HG02852 (cell line): Measurements from ENCODE around the gene C9orf152.
"Not testable (repeated sequence)": the region's sequence is repeated elsewhere in the genome, so short reads cannot be mapped to it uniquely, and the experiment has no call there.

Source experiments
- ATAC-seq: cut with Tn5 transposase; IDR thresholded peaks from one replicate; pipeline ENCODE4 v1.9.1; 2021; ENCODE audit warnings: mild to moderate bottlenecking, moderate library complexity; ENCODE audit not compliant: unreplicated experiment

Gene C9orf152

GRCh38 chr9:110214586-110215355, 6.8 kb upstream of the C9orf152 start:
- no peak for ATAC-seq

GRCh38 chr9:110214090-110214489, 6.1 kb upstream of the C9orf152 start:
- no peak for ATAC-seq

- no peak for ATAC-seq
Measured at GRCh38 chr9:110213413-110214044, 5.6 kb upstream of the C9orf152 start.

GRCh38 chr9:110207071-110207641, 803 bp downstream of the C9orf152 start:
- ATAC-seq, result no peak

DNA sequence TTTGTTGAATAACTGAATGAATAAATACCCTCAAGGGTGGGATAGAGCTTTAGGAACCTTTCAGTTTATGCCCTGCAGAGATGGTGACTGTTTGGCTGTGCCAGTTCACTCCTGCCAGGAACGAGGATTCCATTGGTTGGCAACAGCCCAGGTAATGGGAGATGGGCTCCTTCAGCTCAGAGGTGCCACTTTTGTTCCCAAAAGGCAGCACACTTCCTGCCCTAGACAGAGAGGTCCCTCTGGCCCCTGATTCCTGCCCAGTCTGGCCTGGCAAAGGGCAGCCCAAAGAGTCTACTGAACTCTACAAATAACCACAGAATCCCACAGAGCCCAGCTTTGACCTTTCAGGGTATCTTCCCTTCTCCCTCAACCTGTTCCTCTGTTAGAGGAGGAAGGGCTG, 1.6 kb downstream of the C9orf152 start:
- no peak for ATAC-seq

DNA sequence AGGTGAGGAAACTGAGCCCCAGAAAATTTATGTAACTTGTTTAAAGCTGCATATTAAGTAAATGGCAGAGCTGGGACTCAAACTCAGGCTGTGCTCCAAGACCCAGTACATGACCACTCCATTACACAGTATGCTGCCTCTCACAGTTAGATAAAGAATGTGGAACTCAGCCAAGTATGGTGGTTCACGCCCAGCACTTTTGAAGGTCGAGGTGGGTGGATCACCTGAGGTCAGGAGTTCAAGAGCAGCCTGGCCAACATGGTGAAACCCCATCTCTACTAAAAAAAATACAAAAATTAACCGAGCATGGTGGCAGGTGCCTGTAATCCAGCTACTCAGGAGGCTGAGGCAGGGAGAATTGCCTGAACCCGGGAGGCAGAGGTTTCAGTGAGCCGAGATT, 2.3 kb downstream of the C9orf152 start:
- ATAC-seq, result not testable (repeated sequence)

GRCh38 chr9:110202232-110202631, 5.7 kb downstream of the C9orf152 start:
- ATAC-seq, result no peak

GRCh38 chr9:110199643-110200042, 8.3 kb downstream of the C9orf152 start:
- no peak for ATAC-seq

DNA sequence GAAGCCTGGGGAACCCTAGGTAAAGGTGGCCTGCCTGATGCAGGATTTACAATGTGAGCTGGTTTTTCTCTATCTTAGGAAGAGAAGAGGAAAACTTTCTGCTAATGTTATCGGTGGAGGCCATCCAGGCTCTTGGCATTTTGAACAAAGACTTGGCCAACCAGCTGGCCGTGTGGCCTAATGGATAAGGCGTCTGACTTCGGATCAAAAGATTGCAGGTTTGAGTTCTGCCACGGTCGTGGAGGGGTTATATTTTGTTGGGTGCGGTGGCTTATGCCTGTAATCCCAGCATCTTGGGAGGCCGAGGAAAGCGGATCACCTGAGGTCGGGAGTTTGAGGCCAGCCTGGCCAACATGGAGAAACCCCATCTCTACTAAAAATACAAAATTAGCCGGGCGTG, 9.6 kb downstream of the C9orf152 start:
- ATAC-seq, result no peak

GRCh38 chr9:110197330-110198187, 10.4 kb downstream of the C9orf152 start:
- no peak for ATAC-seq

GRCh38 chr9:110196084-110196499, 11.9 kb downstream of the C9orf152 start:
- ATAC-seq, result not testable (repeated sequence)

GRCh38 chr9:110192531-110193261, 15.3 kb downstream of the C9orf152 start:
- no peak for ATAC-seq

DNA sequence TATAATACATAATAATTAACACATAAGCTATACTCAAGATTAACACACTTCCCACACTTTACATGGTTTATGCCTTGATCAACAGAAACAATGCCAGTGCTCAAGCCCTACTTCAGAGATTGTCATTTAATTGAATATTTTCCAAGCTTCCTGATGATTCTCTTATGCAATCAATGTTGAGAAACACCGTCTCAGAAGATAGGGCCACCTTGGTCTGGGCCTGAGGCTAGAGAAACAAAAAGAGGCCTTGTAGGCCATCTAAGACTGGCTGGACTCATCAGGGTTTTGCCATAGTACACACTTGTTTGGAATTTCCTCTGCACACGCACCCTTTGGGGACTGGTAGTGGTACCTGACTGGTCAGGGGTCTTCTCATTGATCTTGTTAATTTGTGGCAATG, 16.3 kb downstream of the C9orf152 start:
- ATAC-seq, result no peak

DNA sequence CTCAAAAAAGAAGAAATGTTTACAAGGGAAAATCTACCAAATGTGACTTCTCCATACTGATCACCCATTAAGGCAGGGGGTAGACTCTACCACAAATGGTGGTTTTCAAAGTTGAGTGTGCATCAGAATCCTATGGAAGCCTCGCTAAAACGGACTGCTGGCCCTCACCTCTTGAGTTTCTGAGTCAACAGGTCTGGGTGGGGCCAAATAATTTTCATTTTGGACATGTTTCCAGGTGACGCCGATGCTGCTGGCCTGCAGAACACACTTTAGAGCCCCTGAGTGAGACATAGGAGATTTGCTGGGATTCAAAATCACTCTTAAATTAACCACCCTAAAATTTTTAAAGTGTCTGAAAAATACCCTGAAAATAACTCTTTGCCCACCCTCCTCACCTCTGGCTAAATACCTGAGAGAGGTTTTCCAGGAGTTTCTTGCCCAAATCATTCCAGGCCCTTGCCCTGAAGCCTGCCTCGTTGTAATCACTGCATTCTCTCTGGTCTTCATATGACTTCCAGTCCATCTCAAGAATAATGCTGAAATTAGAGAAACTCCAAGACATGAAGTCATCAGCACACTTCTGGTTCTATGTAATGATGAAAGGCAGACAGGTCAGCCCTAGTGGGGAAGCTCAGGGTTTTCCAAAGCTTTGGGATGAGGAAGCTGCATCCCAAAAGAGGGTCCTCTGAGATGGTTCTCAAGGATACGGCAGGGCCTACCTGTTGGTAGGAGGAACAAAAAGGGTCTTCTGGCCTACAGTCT, 18.2 kb downstream of the C9orf152 start:
- ATAC-seq, result no peak

GRCh38 chr9:110188991-110189390, 19.0 kb downstream of the C9orf152 start:
- no peak for ATAC-seq

- ATAC-seq, result no peak
Measured at GRCh38 chr9:110188101-110188500, 19.9 kb downstream of the C9orf152 start.

GRCh38 chr9:110187126-110187525, 20.8 kb downstream of the C9orf152 start:
- no peak for ATAC-seq

GRCh38 chr9:110186254-110186653, 21.7 kb downstream of the C9orf152 start:
- ATAC-seq, result no peak

- no peak for ATAC-seq
Measured at GRCh38 chr9:110185806-110186205, 22.2 kb downstream of the C9orf152 start.
